Renal cortex interstitium (tissue), 11 donors: ENCODE measurements around the gene MVB12B. TPM values are rescaled to one million over a fixed set of nuclear protein-coding genes. Genes with fewer than 3 reads are reported as not detected.

Source experiments
- DNase-seq, 11 donors: peaks; one replicate each; pipeline ENCODE4 v3.0.0-alpha.2; 2013; ENCODE audit warnings: low read depth in 9 of 11, low spot score in 4 of 11; ENCODE audit errors: extremely low read depth in 1 of 11
- polyA plus RNA-seq, 3 donors: library from polyadenylated mRNA; unstranded; fragments of 120-200 nt; gene quantifications; one replicate each; pipeline ENCODE4 v1.2.1, GENCODE V29; 2013; ENCODE audit not compliant: insufficient read length in 3 of 3

The MVB12B gene
- polyA plus RNA-seq, 3 donors = 15.4 to 19.3 (median 16.3) TPM

GRCh38 chr9:126410229-126410628 lies 83.6 kb downstream of the MVB12B start:
- no peak for DNase-seq

DNA sequence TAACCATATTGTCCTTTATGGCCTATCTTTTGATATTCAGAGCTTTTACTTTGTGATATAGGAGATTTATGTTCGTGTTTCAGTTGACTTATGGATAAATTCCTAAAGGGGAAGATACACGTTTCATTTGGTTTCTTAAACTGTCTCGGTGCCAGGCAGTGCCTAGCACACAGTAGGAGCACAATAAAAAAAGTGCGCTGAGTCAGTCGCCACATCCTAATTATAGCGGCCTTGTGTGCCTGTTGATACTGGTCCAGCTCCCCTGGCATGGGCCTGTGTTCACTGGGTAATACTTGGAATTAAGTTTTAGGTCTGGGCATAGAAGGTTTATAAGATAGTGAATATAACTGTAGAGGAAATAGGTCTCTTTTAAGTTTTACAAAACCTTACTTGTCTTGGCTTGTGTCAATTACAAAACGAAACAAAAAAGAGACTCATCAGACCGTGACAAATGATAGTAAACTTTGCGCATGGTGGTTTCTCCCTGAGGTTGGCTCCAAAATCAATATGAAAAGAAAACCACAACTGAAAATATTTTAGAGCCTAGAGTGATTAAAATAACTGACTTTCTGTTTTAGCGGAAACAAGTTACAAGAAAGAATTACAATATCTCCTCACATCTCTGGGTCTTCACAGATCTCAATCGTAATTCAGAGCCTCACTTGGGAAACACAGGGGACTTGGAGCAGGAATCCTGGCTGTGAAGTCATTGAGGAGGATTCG lies 84.8 kb downstream of the MVB12B start:
- DNase-seq = no peak

GRCh38 chr9:126411948-126412284 lies 85.3 kb downstream of the MVB12B start:
- DNase-seq = no peak

GRCh38 chr9:126412905-126413304 lies 86.3 kb downstream of the MVB12B start:
- DNase-seq = no peak

DNA sequence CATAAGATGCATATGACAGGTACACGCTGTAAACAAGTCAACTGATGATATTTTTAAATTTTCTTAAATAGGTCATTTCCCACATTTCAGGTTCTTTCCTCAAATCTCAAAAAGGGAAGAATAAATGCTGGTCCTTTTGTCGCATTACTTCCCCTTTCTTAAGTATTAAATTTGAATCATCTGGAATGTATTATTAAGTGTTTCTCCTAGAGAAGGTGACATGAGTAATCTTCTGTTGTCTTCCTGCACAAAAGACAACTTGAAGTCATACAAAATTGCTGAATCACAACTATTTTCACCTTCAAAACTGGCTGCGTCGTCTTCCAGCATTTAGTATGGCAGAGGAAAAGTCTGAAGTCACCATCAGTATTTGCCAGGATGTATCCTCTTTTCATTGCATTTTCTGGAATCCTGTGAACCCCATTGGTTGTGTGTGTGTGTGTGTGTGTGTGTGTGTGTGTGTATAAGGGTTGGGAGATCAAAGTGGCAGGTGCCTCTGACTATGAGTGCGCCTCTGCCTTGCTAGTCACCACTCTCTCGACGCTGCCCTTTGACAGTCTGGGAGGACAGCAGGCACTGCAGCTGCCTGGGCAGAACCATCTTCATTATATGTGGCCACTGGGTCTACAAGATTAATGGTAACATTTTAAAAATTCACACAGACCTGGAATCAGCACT lies 86.9 kb downstream of the MVB12B start:
- DNase-seq = no peak

DNA sequence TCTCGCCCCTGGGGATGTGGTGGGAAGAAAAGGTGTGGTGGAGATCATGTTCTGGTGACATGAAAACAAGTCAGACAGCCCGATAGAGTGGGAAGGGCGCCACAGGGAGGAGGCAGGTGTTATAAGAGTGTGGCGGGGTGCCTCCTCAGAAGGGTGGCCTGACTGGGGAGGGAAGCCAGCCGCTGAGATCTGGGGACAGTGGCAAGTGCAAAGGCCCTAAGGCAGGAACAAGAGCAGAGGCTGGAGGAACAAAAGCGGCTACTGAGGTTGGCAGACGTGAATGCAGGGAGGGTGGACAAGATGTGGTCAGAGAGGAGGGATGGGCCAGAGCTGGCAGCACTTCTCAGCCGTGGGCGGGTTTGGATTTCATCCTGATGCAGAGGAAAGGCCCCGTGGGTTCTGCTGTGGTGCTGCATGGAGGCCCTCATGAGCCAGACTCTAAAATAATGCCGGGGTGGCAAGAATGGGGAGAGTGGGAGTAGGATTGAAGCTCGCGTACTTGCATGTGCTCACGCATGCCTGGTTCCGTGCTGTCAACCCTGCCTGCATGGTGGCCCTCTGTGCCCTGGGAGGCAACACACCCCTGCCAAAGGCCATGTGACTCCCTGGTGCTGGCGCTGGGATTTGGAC lies 89.2 kb downstream of the MVB12B start:
- DNase-seq = no peak

DNA sequence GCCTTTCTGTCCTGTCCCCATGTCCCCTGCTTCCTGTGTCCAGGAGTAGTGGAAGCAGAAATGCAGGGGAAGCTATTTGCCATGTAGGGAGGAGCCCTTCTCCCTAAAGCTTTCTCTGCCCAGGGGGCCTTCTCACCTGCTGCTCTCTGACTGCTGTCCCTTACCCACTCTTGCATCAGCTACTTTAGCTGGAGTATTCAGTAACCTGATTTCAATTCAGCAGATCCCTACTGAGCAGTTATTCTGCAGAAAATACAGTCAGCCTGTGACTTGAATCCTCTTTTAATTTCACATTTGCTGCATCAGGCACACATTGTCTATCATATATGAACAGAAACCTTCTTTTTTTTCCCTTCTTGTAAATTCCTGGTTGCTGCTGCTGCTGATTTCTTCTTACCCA lies 90.4 kb downstream of the MVB12B start:
- DNase-seq = no peak

GRCh38 chr9:126417684-126418083 lies 91.1 kb downstream of the MVB12B start:
- DNase-seq = no peak

GRCh38 chr9:126418608-126419007 lies 92.0 kb downstream of the MVB12B start:
- DNase-seq = no peak

- no peak for DNase-seq
These were observed 92.8 kb downstream of the MVB12B start for GRCh38 chr9:126419475-126419874.

DNA sequence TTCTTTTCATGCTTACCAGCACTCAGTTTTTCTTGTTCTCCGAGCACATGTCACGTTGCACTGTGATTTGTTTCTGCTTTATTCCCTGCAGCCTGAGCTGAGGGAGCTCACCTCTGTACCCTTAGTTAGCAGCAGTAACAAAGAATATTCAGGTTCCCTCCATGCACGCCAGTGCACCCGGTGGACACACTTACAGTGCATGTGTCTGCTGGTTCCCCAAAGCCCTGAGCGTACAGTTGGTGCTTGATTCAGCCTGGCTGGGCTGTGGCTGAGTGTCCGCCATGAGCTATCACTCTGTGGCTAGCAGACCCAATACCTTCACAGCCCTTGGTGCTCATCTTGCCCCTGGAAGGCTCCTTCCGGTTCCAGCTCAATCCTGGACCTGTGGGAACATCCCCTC lies 93.5 kb downstream of the MVB12B start:
- DNase-seq = no peak

- DNase-seq = no peak
These were observed 94.3 kb downstream of the MVB12B start for GRCh38 chr9:126420643-126421564.

DNA sequence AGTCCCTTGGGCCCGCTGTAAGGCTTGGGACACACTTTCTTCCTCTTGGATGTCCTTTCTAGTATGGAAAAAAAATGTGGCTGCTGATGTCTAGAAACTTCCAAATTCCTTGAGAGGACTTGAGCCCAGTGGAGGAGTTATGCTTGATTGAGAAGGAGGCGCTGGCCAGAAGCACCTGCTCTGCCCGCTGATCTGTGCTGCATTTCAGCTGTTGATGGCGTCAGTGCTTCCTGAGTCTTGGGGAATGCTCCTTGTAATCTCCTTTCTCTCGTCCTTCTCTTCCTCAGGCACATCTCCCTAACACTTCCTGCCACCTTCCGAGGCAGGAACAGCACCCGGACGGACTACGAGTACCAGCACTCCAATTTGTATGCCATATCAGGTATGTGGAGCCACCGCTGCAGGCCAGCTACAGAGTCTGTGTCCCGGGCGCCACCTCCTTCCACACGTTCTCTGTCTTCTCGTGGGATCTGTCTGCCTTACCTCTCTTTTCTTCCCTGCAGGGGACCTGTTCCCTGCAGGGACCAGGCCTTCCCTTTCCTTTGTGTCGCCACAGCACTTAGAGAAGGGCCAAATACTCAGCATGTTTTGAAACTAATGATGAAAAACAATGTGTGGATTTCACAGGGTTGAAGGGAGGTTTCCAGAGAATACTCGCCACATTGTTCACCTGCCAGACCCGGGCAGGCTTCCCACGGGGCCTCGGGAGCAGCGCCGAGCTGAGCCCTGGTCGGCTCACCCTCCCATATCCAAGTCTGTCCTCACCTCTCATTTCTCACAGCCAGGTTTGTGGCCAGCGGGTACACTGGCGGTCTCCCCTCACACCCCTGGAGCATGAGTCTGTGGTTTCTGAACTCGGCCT lies 95.2 kb downstream of the MVB12B start:
- no peak for DNase-seq

DNA sequence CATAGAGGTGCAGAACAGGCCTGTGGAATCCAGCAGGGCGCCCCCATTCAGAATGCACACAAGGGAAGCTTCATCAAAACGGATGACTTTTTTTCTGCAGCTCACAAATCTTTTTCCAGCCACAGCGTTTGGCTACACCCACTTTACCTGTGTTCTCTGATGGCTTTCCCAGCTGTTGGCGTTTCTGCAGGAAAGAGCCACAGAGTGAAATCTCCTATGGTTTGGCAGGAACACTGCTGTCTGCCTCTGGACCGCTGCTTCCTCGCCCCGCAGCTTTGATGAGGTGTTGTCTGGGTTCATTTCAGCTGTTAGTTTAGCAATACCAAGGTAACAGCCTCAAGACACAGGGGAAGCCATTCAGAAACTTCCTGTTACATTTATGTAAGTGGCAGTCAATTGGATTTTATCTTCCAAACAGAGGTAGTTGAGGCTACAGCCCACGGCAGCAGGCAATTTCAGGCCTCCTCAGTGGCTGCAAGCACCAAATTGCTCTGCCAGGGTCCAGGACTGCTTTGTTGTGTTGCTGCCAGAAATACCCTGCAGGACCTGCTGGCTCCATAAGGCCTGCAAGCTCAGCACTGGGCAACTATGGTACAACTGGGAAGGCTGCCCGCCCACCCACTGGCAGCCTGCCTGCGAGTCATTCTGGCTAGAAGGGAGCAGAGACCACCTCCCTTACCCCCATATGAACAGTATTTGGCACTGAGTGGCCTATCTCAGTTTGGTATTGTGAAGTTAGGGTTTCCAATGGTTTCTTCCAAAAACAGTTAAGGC lies 96.7 kb downstream of the MVB12B start:
- DNase-seq = no peak

- DNase-seq = no peak
These were observed 97.2 kb downstream of the MVB12B start for GRCh38 chr9:126423916-126424185.

GRCh38 chr9:126424511-126424910 lies 97.9 kb downstream of the MVB12B start:
- DNase-seq = no peak

- no peak for DNase-seq
These were observed 102.0 kb downstream of the MVB12B start for GRCh38 chr9:126428534-126429175.

DNA sequence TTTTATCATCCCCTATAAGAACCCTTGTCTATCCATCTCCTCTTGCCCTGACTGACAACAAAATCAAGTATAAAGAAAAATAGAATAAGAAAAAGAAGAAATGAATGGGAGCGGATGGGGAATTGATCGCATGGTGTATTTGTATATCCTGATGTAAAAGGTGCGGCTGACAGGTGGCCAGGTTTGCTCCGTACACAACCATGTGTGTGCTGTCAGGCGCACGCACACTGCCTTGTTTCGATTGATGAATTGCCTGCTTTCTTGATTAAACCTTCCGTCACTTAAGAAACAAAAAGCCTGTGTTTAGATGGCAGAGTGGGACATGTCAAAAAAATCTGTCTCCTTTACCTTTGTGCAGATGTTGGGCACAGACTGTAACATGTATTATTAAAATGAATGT lies 102.6 kb downstream of the MVB12B start:
- no peak for DNase-seq
